ENCODE measurements around the gene COMMD3.

DNA sequence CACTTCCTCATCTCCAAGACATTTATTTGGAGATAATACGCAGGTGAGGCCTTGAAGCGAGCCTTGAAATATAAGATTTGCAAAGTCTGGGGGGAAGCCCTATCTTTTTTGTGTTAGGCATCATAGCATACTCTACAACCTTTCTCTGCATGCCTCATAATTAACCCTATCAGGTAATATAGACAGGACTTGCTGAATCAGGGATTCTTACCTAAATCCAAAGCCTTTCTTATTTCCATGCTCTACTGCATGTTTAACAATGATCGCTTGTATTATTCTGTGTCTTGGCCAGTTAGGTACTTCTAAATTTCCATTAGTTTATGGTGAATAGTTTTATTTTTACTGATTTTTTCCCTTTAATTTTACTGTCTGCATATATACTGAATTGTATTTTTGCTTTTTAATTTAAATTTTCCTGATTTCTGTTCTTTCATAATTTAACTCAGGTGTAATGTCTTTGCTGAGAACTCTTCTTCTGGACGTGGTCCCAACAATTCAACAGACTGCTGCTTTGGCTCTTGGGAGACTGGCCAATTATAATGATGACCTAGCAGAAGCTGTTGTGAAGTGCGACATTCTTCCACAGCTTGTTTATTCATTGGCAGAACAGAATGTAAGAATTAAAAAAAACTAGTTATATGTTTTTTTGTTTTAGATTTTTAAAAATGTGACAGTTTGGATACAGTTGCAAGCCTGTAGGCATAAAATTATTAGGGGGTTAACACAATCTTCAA lies 48.4 kb downstream of the COMMD3 start:
- TF ChIP-seq SIN3A (conservative IDR thresholded peaks at IDR 0.05 in 1 of 2, IDR thresholded peaks at IDR 0.05 in 1 of 2; ENCODE audit: low read depth in 1 of 2, low read length in 2 of 2) (no peak), CREB1 (IDR thresholded peaks at IDR 0.05) (no peak), POLR2A (IDR thresholded peaks at IDR 0.05; ENCODE audit: control extremely low read depth in 1 of 2, low read depth in 2 of 2, low read length in 2 of 2) (no peak), CHD2 (IDR thresholded peaks at IDR 0.05; ENCODE audit: low read length) (no peak), GTF2F1 (IDR thresholded peaks at IDR 0.05; ENCODE audit: borderline replicate concordance, low read depth, low read length) (no peak)
- TF ChIP-seq, protein P1, sequence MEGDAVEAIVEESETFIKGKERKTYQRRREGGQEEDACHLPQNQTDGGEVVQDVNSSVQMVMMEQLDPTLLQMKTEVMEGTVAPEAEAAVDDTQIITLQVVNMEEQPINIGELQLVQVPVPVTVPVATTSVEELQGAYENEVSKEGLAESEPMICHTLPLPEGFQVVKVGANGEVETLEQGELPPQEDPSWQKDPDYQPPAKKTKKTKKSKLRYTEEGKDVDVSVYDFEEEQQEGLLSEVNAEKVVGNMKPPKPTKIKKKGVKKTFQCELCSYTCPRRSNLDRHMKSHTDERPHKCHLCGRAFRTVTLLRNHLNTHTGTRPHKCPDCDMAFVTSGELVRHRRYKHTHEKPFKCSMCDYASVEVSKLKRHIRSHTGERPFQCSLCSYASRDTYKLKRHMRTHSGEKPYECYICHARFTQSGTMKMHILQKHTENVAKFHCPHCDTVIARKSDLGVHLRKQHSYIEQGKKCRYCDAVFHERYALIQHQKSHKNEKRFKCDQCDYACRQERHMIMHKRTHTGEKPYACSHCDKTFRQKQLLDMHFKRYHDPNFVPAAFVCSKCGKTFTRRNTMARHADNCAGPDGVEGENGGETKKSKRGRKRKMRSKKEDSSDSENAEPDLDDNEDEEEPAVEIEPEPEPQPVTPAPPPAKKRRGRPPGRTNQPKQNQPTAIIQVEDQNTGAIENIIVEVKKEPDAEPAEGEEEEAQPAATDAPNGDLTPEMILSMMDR (IDR thresholded peaks at IDR 0.05; ENCODE audit: control extremely low read depth in 1 of 3, insufficient read depth in 1 of 3, low read depth in 1 of 3, low read length in 3 of 3), result no peak

Data from H1 (cell line).